SJSA1 (cell line): ENCODE results near the gene ADAMTS9. TPM values are rescaled to one million over a fixed set of nuclear protein-coding genes. Genes with fewer than 3 reads are reported as not detected.

Experiments
- DNase-seq, 2 experiments: peaks; one replicate each; pipeline ENCODE4 v3.0.0-alpha.2; 2015 to 2020; ENCODE audit warnings: low spot score in 2 of 2, low read depth in 1 of 2
- H3K27ac ChIP-seq: fragments of 250-450 bp; sonication (Bioruptor Pico); 2 replicates; pipeline ENCODE4 v1.5.1; 2020; ENCODE audit warnings: mild to moderate bottlenecking, moderate library complexity
- H3K27me3 ChIP-seq: fragments of 250-450 bp; sonication (Bioruptor Pico); replicated peaks from 2 replicates; pipeline ENCODE4 v1.5.1; 2020; ENCODE audit warnings: mild to moderate bottlenecking, moderate library complexity
- H3K36me3 ChIP-seq: fragments of 250-450 bp; sonication (Bioruptor Pico); 2 replicates; pipeline ENCODE4 v1.5.1; 2020; ENCODE audit warnings: mild to moderate bottlenecking
- H3K4me1 ChIP-seq: fragments of 250-450 bp; sonication (Bioruptor Pico); replicated peaks from 2 replicates; pipeline ENCODE4 v1.6.1; 2021; ENCODE audit warnings: mild to moderate bottlenecking
- H3K4me3 ChIP-seq: fragments of 250-450 bp; sonication (Bioruptor Pico); 2 replicates; pipeline ENCODE4 v1.5.1; 2020; ENCODE audit warnings: mild to moderate bottlenecking
- H3K9me3 ChIP-seq: fragments of 250-450 bp; sonication (Bioruptor Pico); replicated peaks from 2 replicates; pipeline ENCODE4 v1.5.1; 2020; ENCODE audit warnings: mild to moderate bottlenecking
- total RNA-seq: library from RNA; depleted of rRNA; stranded (reverse); fragments of >200 nt; shearing (Covaris generic); gene quantifications from 2 replicates; pipeline ENCODE4 v1.2.3, GENCODE V29; 2014

Gene ADAMTS9
- total RNA-seq, 1 experiment from 2014 or later = 5.6 TPM

DNA sequence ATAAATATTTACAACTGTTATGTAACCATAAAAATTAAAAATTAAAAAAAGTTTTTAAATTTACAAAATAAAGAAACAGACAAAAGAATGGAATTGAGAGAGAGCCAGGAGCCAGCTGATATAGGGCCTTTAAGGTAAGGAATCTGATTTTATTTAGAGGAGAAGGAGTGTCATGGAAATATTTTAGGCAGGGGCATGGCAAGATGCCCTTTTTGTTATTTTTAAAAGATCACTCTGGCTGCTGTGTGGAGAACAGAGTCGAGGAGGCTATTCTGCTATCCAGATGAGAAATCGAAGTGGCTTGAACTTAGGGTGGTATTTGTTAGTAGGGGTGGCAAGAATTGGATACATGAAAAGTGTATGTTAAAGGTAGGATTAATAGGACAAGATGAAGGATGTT lies 9.1 kb upstream of the ADAMTS9 start:
- H3K4me3 ChIP-seq = no peak overlapping the region
- no peaks in the 10 kb centered on the region for H3K4me1 ChIP-seq
- H3K27me3 ChIP-seq = no peaks in the 10 kb centered on the region
- no peaks in the 10 kb centered on the region for H3K36me3 ChIP-seq
- no peak for DNase-seq
- H3K9me3 ChIP-seq = no peaks in the 10 kb centered on the region
- H3K27ac ChIP-seq = no peak overlapping the region

DNA sequence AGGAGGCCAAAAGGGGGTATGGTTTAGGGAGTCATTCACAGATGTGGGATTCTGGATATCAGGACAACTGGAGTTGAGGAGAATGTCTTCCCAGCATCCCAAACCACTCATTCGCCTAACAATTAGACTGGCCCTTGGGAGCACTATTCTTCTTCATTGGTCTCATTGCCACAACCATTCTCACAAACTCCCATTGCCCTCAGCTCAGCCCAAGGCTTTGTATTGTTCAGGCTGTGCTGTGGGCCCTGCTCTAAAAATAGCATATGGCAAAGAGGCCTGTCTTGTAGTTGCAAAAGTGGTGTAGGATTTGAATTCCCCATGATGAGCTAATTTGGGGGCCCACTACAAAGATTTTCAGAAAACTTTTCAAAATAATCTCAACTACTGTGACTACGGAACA lies 6.3 kb upstream of the ADAMTS9 start:
- H3K27me3 ChIP-seq = no peaks in the 10 kb centered on the region
- no peaks in the 10 kb centered on the region for H3K4me1 ChIP-seq
- H3K27ac ChIP-seq = no peak overlapping the region
- no peak overlapping the region for H3K4me3 ChIP-seq
- no peaks in the 10 kb centered on the region for H3K36me3 ChIP-seq
- DNase-seq = no peak
- H3K9me3 ChIP-seq = no peaks in the 10 kb centered on the region

DNA sequence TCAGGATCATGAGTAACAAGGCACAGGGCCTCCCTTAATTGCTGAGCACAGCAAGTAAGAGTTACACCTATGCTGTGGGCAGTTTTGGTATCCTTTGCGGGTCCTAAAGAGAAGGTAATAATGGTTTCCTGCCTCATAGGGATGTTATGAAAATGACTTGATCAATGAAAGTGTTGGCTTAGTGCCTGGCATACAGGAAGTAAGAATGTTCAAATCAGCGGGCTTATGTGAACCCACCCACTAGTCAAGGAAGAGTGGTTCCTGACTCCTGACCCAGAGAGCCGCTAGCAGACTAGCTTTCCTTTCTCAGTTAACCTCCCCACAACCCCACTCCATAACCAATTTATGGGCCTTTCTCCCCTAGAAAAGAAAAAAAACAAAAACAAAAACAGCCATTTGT lies 5.2 kb upstream of the ADAMTS9 start:
- Histone ChIP-seq H3K4me3 (no peak overlapping the region), H3K36me3 (no peaks in the 10 kb centered on the region), H3K27ac (no peak overlapping the region), H3K4me1 (0 out of 2 replicates have a peak, but pooled peaks cover 4% of the 10 kb centered on the region), H3K27me3 (no peaks in the 10 kb centered on the region), H3K9me3 (no peaks in the 10 kb centered on the region)
- no peak for DNase-seq

DNA sequence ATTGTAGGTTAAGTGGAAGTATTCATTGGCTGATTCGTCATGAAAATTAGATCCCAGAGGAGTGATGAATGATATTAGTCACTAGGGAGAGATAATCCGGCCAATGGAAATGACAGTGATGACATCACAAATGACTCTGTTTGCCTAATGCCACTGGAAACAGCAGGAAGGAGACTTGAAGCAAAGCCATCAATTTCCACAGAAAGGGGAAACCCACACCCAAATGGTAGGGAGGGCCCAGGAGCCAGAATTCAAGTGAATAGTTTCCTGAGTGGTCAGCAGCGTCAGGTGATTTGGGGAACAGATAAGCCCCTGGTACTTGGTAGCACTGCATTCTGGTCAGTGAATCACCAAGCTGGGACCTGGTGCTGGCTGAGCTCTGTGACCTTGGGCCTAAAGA lies 3.3 kb upstream of the ADAMTS9 start:
- no peak overlapping the region for H3K27ac ChIP-seq
- no peaks in the 10 kb centered on the region for H3K27me3 ChIP-seq
- H3K36me3 ChIP-seq = no peaks in the 10 kb centered on the region
- 0 out of 2 replicates have a peak, but pooled peaks cover 4% of the 10 kb centered on the region for H3K4me1 ChIP-seq
- H3K9me3 ChIP-seq = no peaks in the 10 kb centered on the region
- no peak overlapping the region for H3K4me3 ChIP-seq
- DNase-seq = no peak

DNA sequence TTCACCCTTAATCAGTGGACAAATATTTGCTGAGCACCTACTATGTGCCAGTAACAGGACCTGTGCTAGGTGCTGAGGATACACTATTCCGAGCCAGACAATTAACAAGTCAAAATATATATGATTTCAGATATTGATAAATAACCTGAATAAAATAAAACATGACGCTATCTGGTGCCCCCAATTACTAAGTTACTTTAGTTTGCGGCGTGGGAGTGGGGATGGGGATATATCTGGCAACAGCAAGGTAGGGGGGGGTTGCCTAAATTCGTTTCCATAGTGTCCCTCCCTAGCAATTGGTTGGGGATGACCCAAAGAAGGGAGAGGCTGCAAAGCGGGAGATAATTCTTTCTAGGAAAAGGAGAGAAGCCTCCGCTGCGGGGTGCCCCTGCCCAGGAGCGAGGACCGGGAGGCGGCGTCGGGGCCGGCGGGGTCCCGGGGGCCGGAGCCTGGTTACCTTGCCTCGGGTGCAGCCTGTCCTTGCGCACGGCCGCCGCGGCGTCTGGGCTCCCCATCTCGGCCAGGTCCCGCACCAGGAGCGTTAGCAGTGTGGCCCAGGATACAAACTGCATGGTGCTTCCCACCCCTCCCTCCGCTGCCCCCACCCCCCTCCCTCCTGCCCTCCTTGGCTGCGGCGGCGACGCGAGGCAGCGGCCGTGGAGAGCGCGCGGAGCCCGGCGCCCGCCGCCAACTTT lies 567 bp downstream of the ADAMTS9 start:
- peaks cover 10% of the 10 kb centered on the region; the same call in 1 of the 2 replicates for H3K4me1 ChIP-seq
- DNase-seq = peak; percentile 12 to 36
- H3K27ac ChIP-seq = no peak overlapping the region
- peak overlapping the region; percentile 50 for H3K4me3 ChIP-seq
- peaks cover 3% of the 10 kb centered on the region; the same call in 1 of the 2 replicates for H3K36me3 ChIP-seq
- no peaks in the 10 kb centered on the region for H3K27me3 ChIP-seq
- H3K9me3 ChIP-seq = no peaks in the 10 kb centered on the region

DNA sequence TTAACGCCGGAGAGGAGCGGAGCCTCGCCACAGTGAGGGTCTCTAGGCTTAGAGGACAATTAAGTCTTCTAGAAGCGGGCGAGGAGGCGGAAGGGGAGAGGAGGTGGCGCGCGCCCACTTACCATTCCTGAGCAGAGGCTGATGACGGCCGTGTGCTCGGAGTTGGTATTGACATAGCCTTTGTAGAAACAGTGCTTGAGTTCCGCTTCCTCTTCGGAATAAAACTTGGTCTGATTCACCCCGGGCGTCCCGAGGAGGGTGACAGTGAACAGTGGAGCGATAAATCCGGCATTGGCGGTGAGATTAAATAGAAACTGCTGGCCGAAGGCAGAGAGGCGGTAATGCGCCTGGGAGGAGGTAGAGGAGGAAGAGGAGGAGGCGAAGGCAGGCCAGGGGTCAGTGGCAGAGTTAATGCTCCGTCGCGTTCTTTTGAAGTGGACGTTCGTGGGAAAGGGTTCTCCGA lies 1.3 kb downstream of the ADAMTS9 start:
- H3K9me3 ChIP-seq = no peaks in the 10 kb centered on the region
- H3K4me1 ChIP-seq = peaks cover 10% of the 10 kb centered on the region; the same call in 1 of the 2 replicates
- DNase-seq = peak in 1 of 2 experiments; percentile 48
- H3K36me3 ChIP-seq = peaks cover 3% of the 10 kb centered on the region; the same call in 1 of the 2 replicates
- H3K27ac ChIP-seq = peak overlapping the region; percentile 55
- no peaks in the 10 kb centered on the region for H3K27me3 ChIP-seq
- H3K4me3 ChIP-seq = peak overlapping the region; percentile 50

DNA sequence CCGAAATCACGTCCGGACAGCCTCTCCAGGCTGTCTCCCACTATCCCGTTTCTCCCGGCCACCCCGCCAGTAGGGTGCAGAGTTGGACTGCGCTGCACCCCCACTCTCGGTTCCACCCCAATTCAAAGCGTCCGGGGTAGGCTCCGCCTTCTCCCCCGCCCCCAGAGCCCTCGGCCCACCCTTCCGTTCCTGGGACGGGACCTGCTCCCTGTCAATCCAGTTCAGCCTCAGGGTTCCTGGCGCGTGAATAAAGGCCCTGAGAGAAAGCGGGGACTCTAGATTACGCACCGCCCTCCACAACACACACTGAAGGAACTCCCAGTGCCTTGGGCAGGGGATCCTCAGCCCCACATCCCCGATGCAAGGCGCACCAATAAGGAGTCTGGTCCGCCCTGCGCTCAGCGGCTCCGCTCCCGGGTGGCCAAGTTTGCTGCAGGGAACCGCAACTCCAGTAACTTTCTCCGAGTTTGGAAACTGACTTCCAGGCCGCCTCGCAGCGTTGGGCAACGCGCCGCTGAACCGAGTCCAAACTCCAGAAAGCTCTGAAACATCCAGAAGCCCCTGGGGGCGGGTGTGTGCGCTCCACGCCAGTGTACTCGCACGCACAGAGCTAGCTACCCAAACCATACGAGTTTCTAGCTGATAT lies 1.9 kb downstream of the ADAMTS9 start:
- H3K4me3 ChIP-seq = peak overlapping the region; percentile 50
- H3K36me3 ChIP-seq = peaks cover 3% of the 10 kb centered on the region; the same call in 1 of the 2 replicates
- H3K4me1 ChIP-seq = peaks cover 10% of the 10 kb centered on the region; the same call in 1 of the 2 replicates
- H3K27ac ChIP-seq = peak overlapping the region; percentile 55
- peak; percentile 90 to 91 for DNase-seq
- H3K27me3 ChIP-seq = no peaks in the 10 kb centered on the region
- H3K9me3 ChIP-seq = no peaks in the 10 kb centered on the region

DNA sequence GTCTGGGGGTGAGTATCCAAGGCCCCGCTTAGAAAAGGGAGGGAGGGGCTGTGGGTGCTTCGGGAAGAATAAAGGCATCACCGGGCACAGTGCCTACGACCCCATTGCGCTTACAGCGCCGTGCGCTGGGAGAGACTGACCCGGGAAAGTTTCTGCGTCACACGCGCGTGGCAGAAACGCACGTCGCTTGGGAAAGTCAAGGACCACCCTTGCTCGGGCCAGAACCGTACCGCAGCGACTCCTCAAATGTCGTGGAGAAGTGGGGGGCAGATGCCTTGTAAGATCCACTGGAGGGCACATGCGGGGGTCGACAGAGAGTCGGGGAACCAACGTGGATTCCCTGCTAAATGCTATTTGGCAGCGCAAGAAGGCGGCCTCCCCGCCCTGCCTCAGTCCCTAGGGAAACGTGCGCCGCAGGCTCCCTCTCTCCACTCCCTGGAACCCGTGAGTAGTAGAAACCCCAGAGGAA lies 2.4 kb downstream of the ADAMTS9 start:
- DNase-seq = peak in 1 of 2 experiments; percentile 44
- peak overlapping the region; percentile 55 for H3K27ac ChIP-seq
- H3K9me3 ChIP-seq = no peaks in the 10 kb centered on the region

DNA sequence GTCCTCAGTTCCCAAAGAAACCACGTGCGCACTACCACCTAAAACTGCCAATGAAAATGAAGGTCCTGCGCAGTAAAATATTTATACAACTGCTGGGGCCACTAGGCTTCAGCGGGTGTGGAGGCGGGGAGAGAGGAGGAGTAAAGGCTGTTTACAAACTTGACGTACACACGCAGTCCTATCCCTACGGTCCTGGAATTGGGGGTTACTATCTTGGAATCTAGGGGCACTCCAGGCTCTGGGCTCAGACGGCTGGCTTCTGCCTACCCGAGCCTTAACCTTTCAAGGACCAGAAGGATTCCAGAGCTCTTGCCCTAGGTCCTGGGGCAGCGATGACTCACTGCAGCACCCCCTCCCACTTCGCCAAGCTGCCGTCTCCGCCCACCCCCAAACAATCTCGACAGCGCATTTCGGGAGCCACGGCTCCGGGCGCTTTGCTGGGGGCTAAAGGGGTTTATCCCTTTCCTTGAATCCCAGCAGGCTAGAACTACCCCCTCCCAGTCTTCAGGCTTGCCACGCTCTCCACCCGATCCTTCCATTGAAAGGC lies 3.0 kb downstream of the ADAMTS9 start:
- peak overlapping the region; percentile 50 for H3K4me3 ChIP-seq
- peak; percentile 42 to 46 for DNase-seq
- peak overlapping the region; percentile 55; the same call in 1 of the 2 replicates for H3K27ac ChIP-seq

More for the DNA sequence above, 2.4 kb downstream of the ADAMTS9 start:
- Histone ChIP-seq H3K4me1 (peaks cover 10% of the 10 kb centered on the region; the same call in 1 of the 2 replicates), H3K36me3 (peaks cover 3% of the 10 kb centered on the region; the same call in 1 of the 2 replicates), H3K27me3 (no peaks in the 10 kb centered on the region), H3K4me3 (peak overlapping the region; percentile 50)

DNA sequence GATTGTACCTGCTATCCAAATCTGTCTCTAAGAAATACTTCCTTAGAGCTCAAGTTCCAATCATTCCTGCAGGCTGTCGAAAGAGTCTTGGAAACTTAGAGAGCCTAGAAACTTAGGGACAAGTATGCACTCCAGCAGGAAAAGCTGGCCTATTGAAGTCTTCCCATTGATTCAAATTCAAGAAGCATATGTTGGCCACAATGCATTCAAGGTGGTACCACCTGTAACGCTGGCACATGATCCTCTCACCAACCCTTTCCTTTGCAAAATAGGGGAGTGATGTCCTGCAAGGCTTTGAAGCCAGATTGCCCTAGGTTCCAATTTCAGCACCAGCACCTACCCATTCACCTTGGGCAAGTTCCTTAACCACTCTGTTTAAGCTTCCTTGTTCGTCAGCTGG lies 6.0 kb downstream of the ADAMTS9 start:
- no peak overlapping the region for H3K4me3 ChIP-seq
- H3K9me3 ChIP-seq = no peaks in the 10 kb centered on the region
- H3K36me3 ChIP-seq = peaks cover 3% of the 10 kb centered on the region; the same call in 1 of the 2 replicates
- DNase-seq = no peak
- H3K27me3 ChIP-seq = no peaks in the 10 kb centered on the region
- no peak overlapping the region for H3K27ac ChIP-seq
- H3K4me1 ChIP-seq = peaks cover 6% of the 10 kb centered on the region; the same call in 1 of the 2 replicates

More for the DNA sequence above, 3.0 kb downstream of the ADAMTS9 start:
- Histone ChIP-seq H3K4me1 (peaks cover 10% of the 10 kb centered on the region; the same call in 1 of the 2 replicates), H3K36me3 (peaks cover 3% of the 10 kb centered on the region; the same call in 1 of the 2 replicates), H3K27me3 (no peaks in the 10 kb centered on the region), H3K9me3 (no peaks in the 10 kb centered on the region)

DNA sequence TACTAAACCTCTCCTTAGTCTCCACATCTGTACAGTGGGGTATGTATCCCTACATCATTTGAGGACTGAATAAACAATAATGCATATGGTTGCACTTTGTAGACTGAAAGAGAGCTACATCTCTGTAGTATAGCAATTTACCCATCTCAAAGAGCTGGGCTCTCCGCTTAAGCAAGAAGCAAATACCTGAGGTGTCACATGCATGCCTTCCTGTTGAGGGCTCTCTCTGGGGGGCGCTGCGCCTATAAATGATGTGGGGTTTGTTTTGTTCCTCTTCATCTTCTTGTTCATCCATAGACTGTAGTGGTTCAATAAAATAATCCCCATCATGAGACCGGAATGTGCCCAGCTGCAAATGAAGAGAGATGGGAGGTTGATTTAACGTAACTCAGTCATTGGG lies 6.8 kb downstream of the ADAMTS9 start:
- Histone ChIP-seq H3K9me3 (no peaks in the 10 kb centered on the region), H3K36me3 (peaks cover 3% of the 10 kb centered on the region; the same call in 1 of the 2 replicates), H3K4me1 (peaks cover 6% of the 10 kb centered on the region; the same call in 1 of the 2 replicates), H3K4me3 (no peak overlapping the region), H3K27me3 (no peaks in the 10 kb centered on the region), H3K27ac (no peak overlapping the region)
- no peak for DNase-seq

DNA sequence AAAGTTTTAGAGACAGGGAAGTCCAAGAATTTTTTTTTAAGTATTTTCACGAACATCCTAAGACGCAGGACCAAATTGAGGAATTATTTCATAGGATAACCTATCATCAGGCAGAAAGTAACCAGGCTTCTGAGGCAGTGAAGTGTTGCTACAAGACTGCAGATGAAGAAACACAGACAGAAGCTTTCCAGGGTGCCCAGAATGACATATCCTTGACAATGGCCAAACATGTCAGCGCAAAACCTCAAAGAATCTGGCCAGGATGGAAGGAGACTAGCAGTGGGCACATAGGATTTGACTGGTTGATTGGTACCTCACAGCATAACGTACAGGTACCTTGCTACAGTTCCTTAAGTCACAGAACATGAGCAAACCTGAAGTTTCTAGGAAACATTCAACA lies 7.5 kb downstream of the ADAMTS9 start:
- H3K36me3 ChIP-seq = peaks cover under 1% of the 10 kb centered on the region; the same call in 1 of the 2 replicates
- DNase-seq = no peak
- H3K4me3 ChIP-seq = no peak overlapping the region
- H3K27ac ChIP-seq = no peak overlapping the region
- no peaks in the 10 kb centered on the region for H3K9me3 ChIP-seq
- H3K4me1 ChIP-seq = peaks cover 6% of the 10 kb centered on the region; the same call in 1 of the 2 replicates
- no peaks in the 10 kb centered on the region for H3K27me3 ChIP-seq

DNA sequence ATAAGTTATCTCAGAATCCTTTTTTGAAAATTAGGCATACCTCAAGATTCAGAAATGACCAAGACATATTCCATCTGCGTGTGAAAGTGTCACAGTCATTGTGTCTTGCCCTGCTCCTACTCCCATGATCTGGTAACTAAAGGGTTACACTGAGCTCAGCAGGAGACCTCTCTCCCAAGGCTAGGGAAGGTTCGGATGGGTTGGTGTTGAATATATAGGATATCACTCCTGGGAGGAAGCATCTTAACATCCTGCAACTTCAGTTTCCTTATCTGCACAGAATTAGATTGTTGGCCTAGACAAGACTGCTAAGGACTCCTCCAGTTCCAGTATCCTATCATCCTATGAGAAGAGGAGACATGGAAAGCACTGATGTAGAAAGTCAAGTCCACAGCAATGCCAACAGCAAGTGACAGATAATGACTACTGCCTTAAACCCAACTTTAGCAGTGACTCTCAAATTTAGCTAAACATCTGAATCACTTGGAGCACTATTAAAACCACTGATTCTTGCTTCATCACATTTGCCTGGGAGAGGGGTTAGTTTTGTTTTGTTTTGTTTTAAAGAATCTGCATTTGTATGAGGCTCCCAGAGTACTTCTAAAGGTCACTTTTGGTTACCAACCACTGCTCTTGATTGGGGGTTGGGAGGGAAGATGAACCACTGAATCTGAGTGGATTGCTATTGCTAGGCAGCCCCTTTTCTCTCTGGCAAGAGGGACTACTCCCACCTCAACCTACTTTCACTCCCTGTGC lies 9.7 kb downstream of the ADAMTS9 start:
- Histone ChIP-seq H3K27me3 (no peaks in the 10 kb centered on the region), H3K9me3 (no peaks in the 10 kb centered on the region), H3K4me1 (no peaks in the 10 kb centered on the region), H3K27ac (no peak overlapping the region), H3K36me3 (no peaks in the 10 kb centered on the region), H3K4me3 (no peak overlapping the region)
- no peak for DNase-seq
